Thyroid gland (tissue), 4 donors: ENCODE measurements around the gene PTPN3. TPM values are rescaled to one million over a fixed set of nuclear protein-coding genes. Genes with fewer than 3 reads are reported as not detected.

Source experiments
- DNase-seq, 2 donors: peaks; one replicate each; pipeline ENCODE4 v3.0.0-alpha.2; 2019
- H3K27ac ChIP-seq, 3 donors: fragments of 200-600 bp; sonication (generic); 1 replicate in 2 of 3; 2 replicates in 1 of 3; pipeline ENCODE4 v1.5.1; 2016 to 2019; ENCODE audit warnings: mild to moderate bottlenecking in 1 of 3, moderate library complexity in 1 of 3
- H3K27me3 ChIP-seq: fragments of 200-600 bp; sonication (generic); one replicate; pipeline ENCODE4 v1.5.1; 2019
- H3K36me3 ChIP-seq, 2 donors: fragments of 200-600 bp; sonication (generic); one replicate each; pipeline ENCODE4 v1.5.1; 2016 to 2019
- H3K4me1 ChIP-seq, 2 donors: fragments of 200-600 bp; sonication (generic); one replicate each; pipeline ENCODE4 v1.5.1; 2017 to 2019
- H3K4me3 ChIP-seq, 3 donors: fragments of 200-600 bp; sonication (generic); replicated peaks in 1 of 3; 1 replicate in 2 of 3; 2 replicates in 1 of 3; pipeline ENCODE4 v1.5.1; 2016; ENCODE audit warnings: mild to moderate bottlenecking in 1 of 3
- H3K9me3 ChIP-seq: fragments of 200-600 bp; sonication (generic); one replicate; pipeline ENCODE4 v1.5.1; 2017
- CTCF ChIP-seq, 6 experiments: fragments of 200-600 bp in 3 of 6; fragments of 450-650 bp in 3 of 6; sonication (generic) in 3 of 6; IDR thresholded peaks; one replicate each; pipeline ENCODE4 v1.5.1; 2016 to 2019; ENCODE audit warnings: antibody characterized with exemption in 6 of 6, mild to moderate bottlenecking in 2 of 6, inconsistent platforms in 1 of 6, moderate library complexity in 1 of 6
- POLR2A ChIP-seq, 2 donors: fragments of 450-650 bp; IDR thresholded peaks; one replicate each; pipeline ENCODE4 v1.6.1; 2017; ENCODE audit warnings: antibody characterized with exemption in 2 of 2, mild to moderate bottlenecking in 2 of 2, moderate library complexity in 1 of 2
- WGBS, 2 donors: methylation state at CpG; one replicate each; pipeline ENCODE4 v1.1.5; 2017; 5-methylcytosine and 5-hydroxymethylcytosine counted together
- intact Hi-C: fragments of 100-400 bp; cut with DNase I; formaldehyde crosslinking; loops from one replicate; pipeline ENCODE4 v1.15.1; 2023
- total RNA-seq, 4 donors: library from RNA; depleted of rRNA; stranded (reverse); fragments of >200 nt; gene quantifications; one replicate each; pipeline ENCODE4 v1.2.3, GENCODE V29; 2016

Gene PTPN3
- total RNA-seq, 4 donors from 2014 or later = 18.6 to 22.0 (median 21.3) TPM

- intact Hi-C loops = no loop called here
- H3K9me3 ChIP-seq = no peaks in the 10 kb centered on the region
- TF ChIP-seq CTCF (IDR thresholded peaks at IDR 0.05) (no peak), POLR2A (IDR thresholded peaks at IDR 0.05) (no peak)
- no peak overlapping the region for H3K4me3 ChIP-seq
- no peaks in the 10 kb centered on the region for H3K4me1 ChIP-seq
- 84 to 86% methylated on average over 21 of the region's 21 CpGs for WGBS, 2 donors
- H3K27me3 ChIP-seq = no peaks in the 10 kb centered on the region
- H3K36me3 ChIP-seq = no peaks in the 10 kb centered on the region
- no peak for DNase-seq
- H3K27ac ChIP-seq = no peak overlapping the region
Observed at GRCh38 chr9:109355564-109356297, 142.4 kb downstream of the PTPN3 start.

- Histone ChIP-seq H3K36me3 (no peaks in the 10 kb centered on the region), H3K27me3 (no peaks in the 10 kb centered on the region), H3K4me3 (no peak overlapping the region), H3K4me1 (no peaks in the 10 kb centered on the region), H3K27ac (no peak overlapping the region), H3K9me3 (no peaks in the 10 kb centered on the region)
- TF ChIP-seq POLR2A (IDR thresholded peaks at IDR 0.05) (no peak), CTCF (IDR thresholded peaks at IDR 0.05) (no peak)
- intact Hi-C loops = no loop called here
- WGBS, 2 donors = 68 to 74% methylated on average over 2 of the region's 2 CpGs
- no peak for DNase-seq
Observed at GRCh38 chr9:109354190-109354589, 143.9 kb downstream of the PTPN3 start.

- Histone ChIP-seq H3K9me3 (no peaks in the 10 kb centered on the region), H3K27ac (no peak overlapping the region), H3K4me3 (no peak overlapping the region), H3K4me1 (peaks cover 2% of the 10 kb centered on the region in 2 donors), H3K36me3 (no peaks in the 10 kb centered on the region), H3K27me3 (no peaks in the 10 kb centered on the region)
- intact Hi-C loops = no loop called here
- no peak for DNase-seq
- WGBS, 2 donors = 81 to 82% methylated on average over 5 of the region's 5 CpGs
- no peak for TF ChIP-seq CTCF (IDR thresholded peaks at IDR 0.05)
- TF ChIP-seq POLR2A (IDR thresholded peaks at IDR 0.05) = no peak
Observed at GRCh38 chr9:109351032-109351431, 147.1 kb downstream of the PTPN3 start.

GRCh38 chr9:109349421-109349846 is 148.7 kb downstream of the PTPN3 start:
- no peak for DNase-seq
- no peaks in the 10 kb centered on the region for H3K36me3 ChIP-seq
- peaks cover 11 to 12% of the 10 kb centered on the region in 2 donors for H3K4me1 ChIP-seq
- intact Hi-C loops = no loop called here
- no peak for TF ChIP-seq POLR2A (IDR thresholded peaks at IDR 0.05)
- TF ChIP-seq CTCF (IDR thresholded peaks at IDR 0.05) = no peak
- no peaks in the 10 kb centered on the region for H3K9me3 ChIP-seq
- no peak overlapping the region for H3K4me3 ChIP-seq
- H3K27ac ChIP-seq = no peak overlapping the region
- no peaks in the 10 kb centered on the region for H3K27me3 ChIP-seq

- Histone ChIP-seq H3K27ac (no peak overlapping the region), H3K27me3 (no peaks in the 10 kb centered on the region), H3K4me1 (peaks cover 11 to 16% of the 10 kb centered on the region in 2 donors), H3K36me3 (no peaks in the 10 kb centered on the region), H3K9me3 (no peaks in the 10 kb centered on the region), H3K4me3 (no peak overlapping the region)
- intact Hi-C loops = no loop called here
- no peak for DNase-seq
- WGBS, 2 donors = 89 to 92% methylated on average over 3 of the region's 3 CpGs
- TF ChIP-seq CTCF (IDR thresholded peaks at IDR 0.05) (no peak), POLR2A (IDR thresholded peaks at IDR 0.05) (no peak)
Observed at GRCh38 chr9:109346904-109347303, 151.2 kb downstream of the PTPN3 start.
